Sigmoid colon (tissue), 7 donors: ENCODE results near the gene KCNQ4. TPM values are rescaled to one million over a fixed set of nuclear protein-coding genes. Genes with fewer than 3 reads are reported as not detected.

ENCODE experiments used
- DNase-seq: peaks from one replicate; pipeline ENCODE4 v3.0.0-alpha.2; 2019
- H3K27ac ChIP-seq, 4 donors: fragments of 200-600 bp; sonication (generic); one replicate each; pipeline ENCODE4 v1.5.1; 2016 to 2019; ENCODE audit warnings: mild to moderate bottlenecking in 1 of 4
- H3K27me3 ChIP-seq, 3 donors: fragments of 200-600 bp; sonication (generic); one replicate each; pipeline ENCODE4 v1.5.1; 2019; ENCODE audit warnings: mild to moderate bottlenecking in 1 of 3
- H3K36me3 ChIP-seq, 4 donors: fragments of 200-600 bp; sonication (generic); one replicate each; pipeline ENCODE4 v1.5.1; 2016 to 2019
- H3K4me1 ChIP-seq, 4 donors: fragments of 200-600 bp; sonication (generic); one replicate each; pipeline ENCODE4 v1.5.1; 2017 to 2019
- H3K4me3 ChIP-seq, 4 donors: fragments of 200-600 bp; sonication (generic); one replicate each; pipeline ENCODE4 v1.5.1; 2017 to 2019; ENCODE audit warnings: mild to moderate bottlenecking in 2 of 4, moderate library complexity in 1 of 4
- H3K9me3 ChIP-seq, 4 donors: fragments of 200-600 bp in 3 of 4; sonication (generic) in 3 of 4; one replicate each; pipeline versions ENCODE4 v1.5.1 to v1.6.1; 2013 to 2019
- CTCF ChIP-seq, 4 experiments: fragments of 450-650 bp in 3 of 4; fragments of 200-600 bp in 1 of 4; IDR thresholded peaks; one replicate each; pipeline ENCODE4 v1.5.1; 2016 to 2019; ENCODE audit warnings: antibody characterized with exemption in 4 of 4, mild to moderate bottlenecking in 3 of 4, moderate library complexity in 2 of 4
- EP300 ChIP-seq, 4 donors: sonication (generic); formaldehyde crosslinking; IDR thresholded peaks; one replicate each; pipeline ENCODE4 v1.6.1; 2017; ENCODE audit warnings: antibody characterized with exemption in 4 of 4
- POLR2A ChIP-seq, 2 donors: fragments of 450-650 bp; IDR thresholded peaks; one replicate each; pipeline ENCODE4 v1.6.1; 2016; ENCODE audit warnings: antibody characterized with exemption in 2 of 2, mild to moderate bottlenecking in 2 of 2, moderate library complexity in 2 of 2
- POLR2AphosphoS5 ChIP-seq, 4 donors: sonication (generic); formaldehyde crosslinking; IDR thresholded peaks; one replicate each; pipeline ENCODE4 v1.6.1; 2017; ENCODE audit warnings: antibody characterized with exemption in 4 of 4
- WGBS, 2 donors: extraction: QIAGEN DNeasy Blood & Tissue Kit; methylation state at CpG; one replicate each; pipeline ENCODE4 v1.1.7; 2013; 5-methylcytosine and 5-hydroxymethylcytosine counted together
- intact Hi-C: fragments of 100-400 bp; cut with DNase I; formaldehyde crosslinking; loops from one replicate; pipeline ENCODE4 v1.15.1; 2023
- polyA plus RNA-seq, 3 donors: library from polyadenylated mRNA; stranded (reverse); fragments of 200-250 nt; gene quantifications; one replicate each; pipeline ENCODE4 v1.2.3, GENCODE V29; 2013
- total RNA-seq, 4 donors: library from RNA; depleted of rRNA; stranded (reverse); fragments of >200 nt; gene quantifications; one replicate each; pipeline ENCODE4 v1.1.0, GENCODE V29; 2016
- donor health status: healthy with polysubstance abuse.
- donor health status: Bipolar disorder and iron deficiency.
- donor health status: healthy.

KCNQ4 gene
- total and polyA plus RNA-seq, 7 donors = 0.60 to 10.8 (median 6.3) TPM; not detected in 1

GRCh38 chr1:40758578-40759343 is 24.8 kb upstream of the KCNQ4 start:
- 77 to 91% methylated on average over 6 of the region's 6 CpGs for WGBS, 2 donors
- peaks cover 6 to 95% (median 24%) of the 10 kb centered on the region in 4 donors for H3K36me3 ChIP-seq
- intact Hi-C loops = no loop called here

GRCh38 chr1:40760984-40761383 is 22.6 kb upstream of the KCNQ4 start:
- Histone ChIP-seq H3K27ac (peak overlapping the region in 2 of 4 donors; percentile 37 to 41), H3K9me3 (no peaks in the 10 kb centered on the region), H3K4me3 (no peak overlapping the region), H3K27me3 (no peaks in the 10 kb centered on the region), H3K4me1 (peaks cover 0 to 40% (median 29%) of the 10 kb centered on the region in 4 donors), H3K36me3 (peaks cover 0 to 95% (median 30%) of the 10 kb centered on the region in 4 donors)
- TF ChIP-seq EP300 (IDR thresholded peaks at IDR 0.05) = no peak
- no peak for TF ChIP-seq POLR2AphosphoS5 (IDR thresholded peaks at IDR 0.05)
- intact Hi-C loops = no loop called here
- 85 to 87% methylated on average over 4 of the region's 4 CpGs for WGBS, 2 donors
- no peak for DNase-seq

More at GRCh38 chr1:40758578-40759343, 24.8 kb upstream of the KCNQ4 start:
- Histone ChIP-seq H3K27me3 (no peaks in the 10 kb centered on the region), H3K27ac (peak overlapping the region; percentile 63 to 80 (median 77)), H3K9me3 (no peaks in the 10 kb centered on the region), H3K4me1 (peaks cover 0 to 59% (median 40%) of the 10 kb centered on the region in 4 donors), H3K4me3 (no peak overlapping the region)
- no peak for TF ChIP-seq EP300 (IDR thresholded peaks at IDR 0.05)
- TF ChIP-seq POLR2AphosphoS5 (IDR thresholded peaks at IDR 0.05) = peak in 1 of 4 donors; percentile 8
- TF ChIP-seq CTCF (IDR thresholded peaks at IDR 0.05) = no peak
- DNase-seq = no peak

- intact Hi-C loops = no loop called here
- peaks cover 12 to 95% (median 41%) of the 10 kb centered on the region in 4 donors for H3K36me3 ChIP-seq
- H3K4me1 ChIP-seq = peaks cover 0 to 37% (median 24%) of the 10 kb centered on the region in 4 donors
- TF ChIP-seq EP300 (IDR thresholded peaks at IDR 0.05) (no peak), POLR2A (IDR thresholded peaks at IDR 0.05) (no peak), POLR2AphosphoS5 (IDR thresholded peaks at IDR 0.05) (no peak), CTCF (IDR thresholded peaks at IDR 0.05) (no peak)
- WGBS, 2 donors = 85 to 86% methylated on average over 7 of the region's 7 CpGs
- peak overlapping the region in 2 of 4 donors; percentile 9 to 41 for H3K27ac ChIP-seq
- no peaks in the 10 kb centered on the region for H3K27me3 ChIP-seq
- H3K4me3 ChIP-seq = no peak overlapping the region
- H3K9me3 ChIP-seq = no peaks in the 10 kb centered on the region
- DNase-seq = no peak
These were observed 21.3 kb upstream of the KCNQ4 start for GRCh38 chr1:40762144-40762923.

- TF ChIP-seq CTCF (IDR thresholded peaks at IDR 0.05) = no peak
- TF ChIP-seq POLR2AphosphoS5 (IDR thresholded peaks at IDR 0.05) = no peak
- TF ChIP-seq EP300 (IDR thresholded peaks at IDR 0.05) = no peak
- TF ChIP-seq POLR2A (IDR thresholded peaks at IDR 0.05) = no peak
- peaks cover 0 to 20% (median 8%) of the 10 kb centered on the region in 4 donors for H3K4me1 ChIP-seq
- WGBS, 2 donors = 69 to 84% methylated on average over 9 of the region's 9 CpGs
- no peak overlapping the region for H3K4me3 ChIP-seq
- H3K36me3 ChIP-seq = peaks cover 12 to 95% (median 48%) of the 10 kb centered on the region in 4 donors
- no peak overlapping the region for H3K27ac ChIP-seq
- intact Hi-C loops = no loop called here
- no peak for DNase-seq
- H3K27me3 ChIP-seq = no peaks in the 10 kb centered on the region
- no peaks in the 10 kb centered on the region for H3K9me3 ChIP-seq
These were observed 19.6 kb upstream of the KCNQ4 start for GRCh38 chr1:40763742-40764532.
